ENCODE measurements around the gene LRRC71. TPM values are rescaled to one million over a fixed set of nuclear protein-coding genes. Genes with fewer than 3 reads are reported as not detected.

Gene LRRC71
- total RNA-seq, 3 donors from 2014 or later: not detected

Other genes starting within 250 kb of the LRRC71 start
- under 1 TPM; 0.05 to 0.13 (median 0.05) TPM for gene NES, start 243.2 kb upstream of the LRRC71 start, total RNA-seq
- gene CRABP2, start 215.0 kb upstream of the LRRC71 start, total RNA-seq: 1 to 10 TPM; 1.8 to 2.5 (median 2.4) TPM
- gene METTL25B, start 192.2 kb upstream of the LRRC71 start, total RNA-seq: 10 to 100 TPM; 16.6 to 18.9 (median 18.5) TPM
- gene ISG20L2, start 191.9 kb upstream of the LRRC71 start, total RNA-seq: 10 to 100 TPM; 62.4 to 65.9 (median 63.8) TPM
- gene MRPL24, start 179.5 kb upstream of the LRRC71 start, total RNA-seq: 100 to 1,000 TPM; 132 to 138 (median 132) TPM
- 100 to 1,000 TPM; 221 to 249 (median 230) TPM for gene HDGF, start 169.0 kb upstream of the LRRC71 start, total RNA-seq
- gene PRCC, start 153.1 kb upstream of the LRRC71 start, total RNA-seq: 100 to 1,000 TPM; 108 to 111 (median 111) TPM
- gene SH2D2A, start 103.8 kb upstream of the LRRC71 start, total RNA-seq: 100 to 1,000 TPM; 200 to 245 (median 214) TPM
- under 1 TPM in 1 of 3 donors, not detected in 2; 0.11 TPM for gene INSRR, start 61.5 kb upstream of the LRRC71 start, total RNA-seq
- gene NTRK1, start 59.8 kb upstream of the LRRC71 start, total RNA-seq: 1 to 10 TPM in 2 of 3 donors, under 1 TPM in 1; 0.55 to 2.4 (median 1.8) TPM
- under 1 TPM in 1 of 3 donors, not detected in 2; 0.05 TPM for gene PEAR1, start 26.9 kb upstream of the LRRC71 start, total RNA-seq
- 1 to 10 TPM; 1.4 to 1.8 (median 1.7) TPM for gene ARHGEF11, start 125.1 kb downstream of the LRRC71 start, total RNA-seq
- gene ETV3L, start 179.2 kb downstream of the LRRC71 start, total RNA-seq: not detected
- gene ETV3, start 217.8 kb downstream of the LRRC71 start, total RNA-seq: 10 to 100 TPM; 20.3 to 23.5 (median 21.2) TPM